LoVo (cell line): ENCODE results near the gene ERCC2.

Source experiments
- DNase-seq: peaks from one replicate; pipeline ENCODE4 v3.0.0-alpha.2; 2016; ENCODE audit warnings: low spot score

ERCC2 gene

GRCh38 chr19:45303269-45304060, 66.9 kb downstream of the ERCC2 start:
- DNase-seq, result no peak

- no peak for DNase-seq
Measured at GRCh38 chr19:45302416-45302815, 68.0 kb downstream of the ERCC2 start.
